ENCODE data around the gene CMIP. TPM values are rescaled to one million over a fixed set of nuclear protein-coding genes. Genes with fewer than 3 reads are reported as not detected.

Gene CMIP
- total RNA-seq, 1 donor from 2014 or later, result 163 TPM

- no peak overlapping the region for H3K4me3 Mint-ChIP-seq (ENCODE audit: unreplicated experiment)
- DNase-seq, result no peak
- H3K27ac Mint-ChIP-seq (ENCODE audit: unreplicated experiment), result no peak overlapping the region
- peaks cover 22% of the 10 kb centered on the region for H3K4me1 Mint-ChIP-seq (ENCODE audit: low read depth, unreplicated experiment)
- H3K36me3 Mint-ChIP-seq (ENCODE audit: unreplicated experiment), result peaks cover 4% of the 10 kb centered on the region
- H3K9me3 Mint-ChIP-seq (ENCODE audit: unreplicated experiment), result peaks cover 18% of the 10 kb centered on the region
- peaks cover 29% of the 10 kb centered on the region for H3K27me3 Mint-ChIP-seq (ENCODE audit: unreplicated experiment)
- TF ChIP-seq CTCF (IDR thresholded peaks at IDR 0.05; ENCODE audit: partially characterized antibody, unreplicated experiment), result no peak
Measured at GRCh38 chr16:81698310-81698641, 253.7 kb downstream of the CMIP start.

- Mint-ChIP-seq H3K27ac (ENCODE audit: unreplicated experiment) (peak overlapping the region; percentile 57), H3K4me3 (ENCODE audit: unreplicated experiment) (peak overlapping the region; percentile 45), H3K9me3 (ENCODE audit: unreplicated experiment) (peaks cover 17% of the 10 kb centered on the region), H3K4me1 (ENCODE audit: low read depth, unreplicated experiment) (peaks cover 15% of the 10 kb centered on the region), H3K27me3 (ENCODE audit: unreplicated experiment) (peaks cover 27% of the 10 kb centered on the region), H3K36me3 (ENCODE audit: unreplicated experiment) (peaks cover 4% of the 10 kb centered on the region)
- DNase-seq, result no peak
- no peak for TF ChIP-seq CTCF (IDR thresholded peaks at IDR 0.05; ENCODE audit: partially characterized antibody, unreplicated experiment)
Measured at GRCh38 chr16:81699596-81699995, 255.0 kb downstream of the CMIP start.

GRCh38 chr16:81700071-81700779 is 255.6 kb downstream of the CMIP start:
- Mint-ChIP-seq H3K4me3 (ENCODE audit: unreplicated experiment) (peak overlapping the region; percentile 45), H3K27me3 (ENCODE audit: unreplicated experiment) (peaks cover 24% of the 10 kb centered on the region), H3K4me1 (ENCODE audit: low read depth, unreplicated experiment) (peaks cover 12% of the 10 kb centered on the region), H3K27ac (ENCODE audit: unreplicated experiment) (peak overlapping the region; percentile 57), H3K36me3 (ENCODE audit: unreplicated experiment) (peaks cover 4% of the 10 kb centered on the region), H3K9me3 (ENCODE audit: unreplicated experiment) (peaks cover 14% of the 10 kb centered on the region)
- no peak for DNase-seq
- TF ChIP-seq CTCF (IDR thresholded peaks at IDR 0.05; ENCODE audit: partially characterized antibody, unreplicated experiment), result no peak

GRCh38 chr16:81700780-81701165 is 256.2 kb downstream of the CMIP start:
- peaks cover 7% of the 10 kb centered on the region for H3K4me1 Mint-ChIP-seq (ENCODE audit: low read depth, unreplicated experiment)
- H3K9me3 Mint-ChIP-seq (ENCODE audit: unreplicated experiment), result peaks cover 12% of the 10 kb centered on the region
- H3K4me3 Mint-ChIP-seq (ENCODE audit: unreplicated experiment), result no peak overlapping the region
- H3K36me3 Mint-ChIP-seq (ENCODE audit: unreplicated experiment), result peaks cover 4% of the 10 kb centered on the region
- DNase-seq, result no peak
- TF ChIP-seq CTCF (IDR thresholded peaks at IDR 0.05; ENCODE audit: partially characterized antibody, unreplicated experiment), result no peak
- peaks cover 19% of the 10 kb centered on the region for H3K27me3 Mint-ChIP-seq (ENCODE audit: unreplicated experiment)
- peak overlapping the region; percentile 25 for H3K27ac Mint-ChIP-seq (ENCODE audit: unreplicated experiment)

- Mint-ChIP-seq H3K27ac (ENCODE audit: unreplicated experiment) (no peak overlapping the region), H3K9me3 (ENCODE audit: unreplicated experiment) (peaks cover 13% of the 10 kb centered on the region), H3K27me3 (ENCODE audit: unreplicated experiment) (peaks cover 17% of the 10 kb centered on the region), H3K36me3 (ENCODE audit: unreplicated experiment) (peaks cover 4% of the 10 kb centered on the region), H3K4me1 (ENCODE audit: low read depth, unreplicated experiment) (peaks cover 4% of the 10 kb centered on the region), H3K4me3 (ENCODE audit: unreplicated experiment) (no peak overlapping the region)
- DNase-seq, result no peak
- TF ChIP-seq CTCF (IDR thresholded peaks at IDR 0.05; ENCODE audit: partially characterized antibody, unreplicated experiment), result no peak
Measured at GRCh38 chr16:81701296-81701970, 256.8 kb downstream of the CMIP start.

Data from glutamatergic neuron (in vitro differentiated cells).